ENCODE results near the gene GPC6. TPM values are rescaled to one million over a fixed set of nuclear protein-coding genes. Genes with fewer than 3 reads are reported as not detected.

Gene GPC6
- total and polyA plus RNA-seq, 2 donors (not counting 3 experiments of a cell fraction or from before 2014, with no cell fraction given) = 0.01 TPM; not detected in 1

- no peaks in the 10 kb centered on the region for H3K9me1 ChIP-seq (replicated peaks; ENCODE audit: control insufficient read depth, extremely low read depth, insufficient read depth, low read length)
- dilution Hi-C loops (cut with MboI; ENCODE audit: extremely low pct_ligation_motif_present, low sequenced_read_pairs) = no loop called here
- H4K20me1 ChIP-seq (replicated peaks; ENCODE audit: control insufficient read depth, extremely low read depth, insufficient read depth, low read length) = no peaks in the 10 kb centered on the region
- no peak overlapping the region for H3K27ac ChIP-seq (ENCODE audit: insufficient read depth, low read depth, low read length)
- no peak overlapping the region for H2AFZ ChIP-seq (ENCODE audit: low read depth, low read length)
- no peak overlapping the region for H3K4me3 ChIP-seq (replicated peaks in 1 of 3; ENCODE audit: insufficient read depth in 1 of 3, low read depth in 1 of 3, low read length in 3 of 3)
- FAIRE-seq = no peak
- TF ChIP-seq FOS (IDR thresholded peaks at IDR 0.05; ENCODE audit: borderline replicate concordance, insufficient read depth, low read length) (no peak), POLR2A (IDR thresholded peaks at IDR 0.05; ENCODE audit: low read depth, low read length) (no peak), CTCF (IDR thresholded peaks at IDR 0.05; ENCODE audit: extremely low read depth in 1 of 2, insufficient read depth in 1 of 2, low read depth in 1 of 2, low read length in 2 of 2) (no peak), POLR2AphosphoS5 (IDR thresholded peaks at IDR 0.05; ENCODE audit: insufficient read depth, low read depth, low read length) (no peak), GATA2 (IDR thresholded peaks at IDR 0.05; ENCODE audit: insufficient read depth, insufficient read length, low read depth, low read length) (no peak), MYC (IDR thresholded peaks at IDR 0.05; ENCODE audit: low read depth, low read length) (no peak), JUN (IDR thresholded peaks at IDR 0.05; ENCODE audit: borderline replicate concordance, insufficient read depth, insufficient read length, low read depth) (no peak), MAX (IDR thresholded peaks at IDR 0.05; ENCODE audit: insufficient read depth, insufficient read length) (no peak), EZH2 (IDR thresholded peaks at IDR 0.05; ENCODE audit: borderline replicate concordance, low read depth, low read length, severe bottlenecking) (no peak)
- intact Hi-C loops (cut with micrococcal nuclease) = no loop called here
- no peak overlapping the region for H3K4me2 ChIP-seq (ENCODE audit: insufficient read depth, low read length)
- BruUV-seq (replicated peaks) = no TSS peak
- no peak overlapping the region for H3K9ac ChIP-seq (replicated peaks; ENCODE audit: extremely low read depth, insufficient read depth, low read length)
- ChIA-PET POLR2A (no interaction called here), CTCF (no interaction called here)
- no peak for DNase-seq (ENCODE audit: low read depth, low spot score)
- no peaks in the 10 kb centered on the region for H3K79me2 ChIP-seq (ENCODE audit: control insufficient read depth, insufficient read depth, low read length)
- H3K4me1 ChIP-seq (ENCODE audit: control insufficient read depth, extremely low read depth, insufficient read depth, low read length) = no peaks in the 10 kb centered on the region
- no peaks in the 10 kb centered on the region for H3K27me3 ChIP-seq (ENCODE audit: control insufficient read depth in 2 of 2, insufficient read depth in 2 of 2, low read length in 2 of 2)
- no peaks in the 10 kb centered on the region for H3K36me3 ChIP-seq (ENCODE audit: control insufficient read depth in 2 of 2, extremely low read depth in 1 of 2, insufficient read depth in 2 of 2, low read length in 2 of 2)
- peaks cover 3% of the 10 kb centered on the region for H3K9me3 ChIP-seq (replicated peaks; ENCODE audit: control insufficient read depth, insufficient read depth, low read length)
These were observed 397.7 kb downstream of the GPC6 start for GRCh38 chr13:93624311-93624777.

All from endothelial cell of umbilical vein (primary cell).